ENCODE results near the gene PRKAG2. TPM values are rescaled to one million over a fixed set of nuclear protein-coding genes. Genes with fewer than 3 reads are reported as not detected.

PRKAG2 gene
- total and polyA plus RNA-seq, 2 of the 8 experiments (the other 6 are each of a cell fraction or from before 2014, with no cell fraction given) = 7.5 to 18.1 TPM

DNA sequence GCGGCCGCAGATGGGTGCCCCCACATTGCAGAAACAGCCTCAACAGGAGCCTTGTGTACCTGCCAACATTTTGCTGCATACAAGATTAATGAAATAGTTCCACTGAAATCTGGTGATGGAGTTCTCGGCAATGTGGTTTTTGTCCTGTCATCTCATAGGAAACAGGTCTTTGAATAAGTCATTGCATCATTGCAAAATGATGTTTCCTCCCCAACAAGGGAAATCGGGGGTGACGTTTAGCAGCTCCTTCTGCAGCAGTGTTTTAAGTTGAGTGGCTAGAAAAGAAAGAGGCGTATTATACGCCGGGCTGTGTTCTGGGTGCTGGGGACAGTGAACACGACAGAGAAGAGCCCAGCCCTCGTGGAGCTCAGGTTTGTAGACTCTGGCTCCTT, 177.0 kb downstream of the PRKAG2 start:
- CTCF ChIA-PET (ENCODE audit: partially characterized antibody) = interaction anchor here (0.7 to 2.0 kb wide), 2 partner anchors 55 to 60 kb away, joined by 3 to 6 read pairs; no protein-coding TSS in a partner anchor
- Histone ChIP-seq H3K4me3 (ENCODE audit: extremely low read depth in 1 of 4, insufficient read depth in 2 of 4, low read depth in 3 of 4, low read length in 4 of 4) (no peak overlapping the region), H3K23ac (ENCODE audit: insufficient read length) (no peak overlapping the region), H3K79me2 (ENCODE audit: control insufficient read depth in 1 of 2, insufficient read depth in 2 of 2, low read length in 2 of 2) (no peaks in the 10 kb centered on the region), H2BK12ac (ENCODE audit: low read depth, low read length) (no peak overlapping the region), H3K27me3 (replicated peaks in 1 of 4; ENCODE audit: control insufficient read depth in 3 of 4, extremely low read depth in 1 of 4, insufficient read depth in 3 of 4, low read length in 3 of 4) (no peaks in the 10 kb centered on the region), H2BK20ac (ENCODE audit: low read length) (no peak overlapping the region), H2BK120ac (replicated peaks; ENCODE audit: low read depth, low read length) (no peak overlapping the region), H4K91ac (replicated peaks; ENCODE audit: insufficient read length, low read length) (no peak overlapping the region), H3K4me1 (replicated peaks in 1 of 4; ENCODE audit: control insufficient read depth in 3 of 4, insufficient read depth in 4 of 4, low read length in 3 of 4) (peaks cover 0 to 15% (median 10%) of the 10 kb centered on the region in 4 experiments; a peak in 6 of 7 replicates), H4K8ac (ENCODE audit: extremely low read depth, insufficient read depth, low read length) (no peak overlapping the region), H3K9ac (replicated peaks in 1 of 4; ENCODE audit: extremely low read depth in 1 of 4, low read depth in 3 of 4, low read length in 3 of 4) (no peak overlapping the region), H4K5ac (ENCODE audit: insufficient read length, low read depth, low read length) (no peak overlapping the region), H3K23me2 (ENCODE audit: low read depth, low read length) (no peaks in the 10 kb centered on the region), H3K9me3 (ENCODE audit: insufficient read depth in 2 of 2, low read depth in 1 of 2, low read length in 1 of 2) (no peaks in the 10 kb centered on the region), H3K18ac (ENCODE audit: extremely low read depth, low read length) (no peak overlapping the region), H3K14ac (ENCODE audit: insufficient read length) (no peak overlapping the region), H2BK15ac (ENCODE audit: low read length) (no peak overlapping the region), H3K4me2 (ENCODE audit: insufficient read depth in 1 of 2, low read depth in 2 of 2, low read length in 2 of 2) (no peak overlapping the region), H3K56ac (replicated peaks; ENCODE audit: insufficient read length, low read depth, low read length) (no peak overlapping the region), H3K27ac (ENCODE audit: low read depth, low read length) (no peak overlapping the region), H2AFZ (ENCODE audit: low read length) (no peak overlapping the region), H3K36me3 (ENCODE audit: control insufficient read depth in 2 of 4, insufficient read depth in 4 of 4, low read length in 3 of 4) (no peaks in the 10 kb centered on the region), H3K4ac (replicated peaks; ENCODE audit: insufficient read length, low read depth, low read length) (no peak overlapping the region), H3K79me1 (ENCODE audit: low read depth, low read length) (no peaks in the 10 kb centered on the region), H4K20me1 (replicated peaks in 1 of 2; ENCODE audit: control insufficient read depth in 1 of 2, insufficient read depth in 2 of 2, low read length in 2 of 2) (no peaks in the 10 kb centered on the region), H2BK5ac (ENCODE audit: low read depth, low read length) (no peak overlapping the region), H2AK5ac (ENCODE audit: low read depth, low read length) (no peak overlapping the region)
- FAIRE-seq = no peak
- 85% methylated on average over 10 of the region's 10 CpGs; no CpG with 5 or more reads in 1 of the 2 experiments for WGBS, 2 experiments (ENCODE audit: extremely low coverage in 1 of 2, insufficient coverage in 1 of 2, insufficient read length in 1 of 2, insufficient replicate concordance in 2 of 2, low coverage in 1 of 2, low lambda C conversion rate in 2 of 2, missing lambda C conversion rate in 1 of 2)
- DNase-seq (ENCODE audit: low read depth in 1 of 2, low spot score in 2 of 2) = no peak
- POLR2A ChIA-PET (ENCODE audit: partially characterized antibody) = no interaction called here
- no peak for TF ChIP-seq TAF1 (IDR thresholded peaks at IDR 0.05; ENCODE audit: low read depth, low read length)
- TF ChIP-seq, protein P1, sequence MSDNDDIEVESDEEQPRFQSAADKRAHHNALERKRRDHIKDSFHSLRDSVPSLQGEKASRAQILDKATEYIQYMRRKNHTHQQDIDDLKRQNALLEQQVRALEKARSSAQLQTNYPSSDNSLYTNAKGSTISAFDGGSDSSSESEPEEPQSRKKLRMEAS (IDR thresholded peaks at IDR 0.05) = no peak
- no peak for TF ChIP-seq CBX5 (IDR thresholded peaks at IDR 0.05; ENCODE audit: low read depth, low read length)
- TF ChIP-seq FOSL1 (IDR thresholded peaks at IDR 0.05; ENCODE audit: insufficient read depth, low read depth, low read length) = no peak
- no peak for TF ChIP-seq CEBPB (IDR thresholded peaks at IDR 0.05; ENCODE audit: low read depth, low read length)
- TF ChIP-seq, protein P2, sequence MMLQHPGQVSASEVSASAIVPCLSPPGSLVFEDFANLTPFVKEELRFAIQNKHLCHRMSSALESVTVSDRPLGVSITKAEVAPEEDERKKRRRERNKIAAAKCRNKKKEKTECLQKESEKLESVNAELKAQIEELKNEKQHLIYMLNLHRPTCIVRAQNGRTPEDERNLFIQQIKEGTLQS (IDR thresholded peaks at IDR 0.05; ENCODE audit: insufficient read depth, low read depth, low read length) = no peak
- no peak for TF ChIP-seq GTF2F1 (IDR thresholded peaks at IDR 0.05; ENCODE audit: borderline replicate concordance, low read depth, low read length)
- TF ChIP-seq CBX8 (IDR thresholded peaks at IDR 0.05; ENCODE audit: borderline replicate concordance, low read depth, low read length) = no peak
- no peak for TF ChIP-seq RNF2 (IDR thresholded peaks at IDR 0.05; ENCODE audit: borderline replicate concordance, low read depth, low read length, missing control alignments, poor library complexity, severe bottlenecking)
- TF ChIP-seq TAF7 (optimal IDR thresholded peaks at IDR 0.05; ENCODE audit: borderline replicate concordance, low read depth, low read length) = no peak
- no peak for TF ChIP-seq KDM4A (IDR thresholded peaks at IDR 0.05; ENCODE audit: low read depth, low read length, severe bottlenecking)
- TF ChIP-seq BACH1 (IDR thresholded peaks at IDR 0.05; ENCODE audit: low read length) = no peak
- TF ChIP-seq GABPA (IDR thresholded peaks at IDR 0.05; ENCODE audit: borderline replicate concordance, insufficient read depth, low read length) = no peak

Measured in H1 (cell line).